ENCODE results near the gene IGSF1. TPM values are rescaled to one million over a fixed set of nuclear protein-coding genes. Genes with fewer than 3 reads are reported as not detected.

The IGSF1 gene
- 0.08 TPM for total RNA-seq

- ATAC-seq, result no peak
Observed at GRCh38 chrX:131288738-131289511, at the start of gene IGSF1. IGSF1 (minus strand) TSS chrX:131289306; CDS start chrX:131286674, 2,632 bp downstream.

- ATAC-seq, result no peak
Observed at GRCh38 chrX:131332331-131332730, 43.2 kb upstream of the IGSF1 start.

- ATAC-seq, result no peak
Observed at GRCh38 chrX:131331152-131331551, 42.0 kb upstream of the IGSF1 start.

GRCh38 chrX:131330735-131331134 lies 41.6 kb upstream of the IGSF1 start:
- ATAC-seq, result no peak

GRCh38 chrX:131322651-131323050 lies 33.5 kb upstream of the IGSF1 start:
- no peak for ATAC-seq

GRCh38 chrX:131317326-131317725 lies 28.2 kb upstream of the IGSF1 start:
- no peak for ATAC-seq

- no peak for ATAC-seq
Observed at GRCh38 chrX:131316260-131316659, 27.2 kb upstream of the IGSF1 start.

GRCh38 chrX:131308980-131309379 lies 19.9 kb upstream of the IGSF1 start:
- no peak for ATAC-seq

GRCh38 chrX:131306601-131307000 lies 17.5 kb upstream of the IGSF1 start:
- no peak for ATAC-seq

GRCh38 chrX:131305926-131306325 lies 16.8 kb upstream of the IGSF1 start:
- ATAC-seq, result no peak

- ATAC-seq, result no peak
Observed at GRCh38 chrX:131302701-131303100, 13.6 kb upstream of the IGSF1 start.

- ATAC-seq, result no peak
Observed at GRCh38 chrX:131301155-131301554, 12.0 kb upstream of the IGSF1 start.

- no peak for ATAC-seq
Observed at GRCh38 chrX:131298846-131299245, 9.7 kb upstream of the IGSF1 start.

- ATAC-seq, result no peak
Observed at GRCh38 chrX:131298036-131298435, 8.9 kb upstream of the IGSF1 start.

GRCh38 chrX:131289527-131289926 lies 421 bp upstream of the IGSF1 start:
- ATAC-seq, result no peak

GRCh38 chrX:131288188-131288587 lies 918 bp downstream of the IGSF1 start:
- ATAC-seq, result no peak

GRCh38 chrX:131287560-131288179 lies 1.4 kb downstream of the IGSF1 start:
- ATAC-seq, result no peak

- ATAC-seq, result no peak
Observed at GRCh38 chrX:131279617-131280016, 9.5 kb downstream of the IGSF1 start.

GRCh38 chrX:131279197-131279596 lies 9.9 kb downstream of the IGSF1 start:
- ATAC-seq, result no peak

GRCh38 chrX:131277543-131278136 lies 11.5 kb downstream of the IGSF1 start:
- ATAC-seq, result no peak

- ATAC-seq, result no peak
Observed at GRCh38 chrX:131273011-131273410, 16.1 kb downstream of the IGSF1 start.

GRCh38 chrX:131271826-131272225 lies 17.3 kb downstream of the IGSF1 start:
- no peak for ATAC-seq

GRCh38 chrX:131271274-131271673 lies 17.8 kb downstream of the IGSF1 start:
- no peak for ATAC-seq

- no peak for ATAC-seq
Observed at GRCh38 chrX:131270080-131270479, 19.0 kb downstream of the IGSF1 start.

All from esophagus mucosa (tissue), 1 donor.